GM11168 (cell line): ENCODE results near the gene PAPPA2.

ENCODE experiments used
- in situ Hi-C: fragments of 300-500 bp; cut with MboI; formaldehyde crosslinking; loops from one replicate; pipeline ENCODE4 v1.12.0; 2022; ENCODE audit warnings: low sequenced_read_pairs; ENCODE audit not compliant: unreplicated experiment

Gene PAPPA2

GRCh38 chr1:176485083-176485482 lies 22.1 kb downstream of the PAPPA2 start:
- in situ Hi-C loops: no loop called here

GRCh38 chr1:176494436-176494835 lies 31.5 kb downstream of the PAPPA2 start:
- in situ Hi-C loops: no loop called here

GRCh38 chr1:176499671-176500070 lies 36.7 kb downstream of the PAPPA2 start:
- in situ Hi-C loops: no loop called here

DNA sequence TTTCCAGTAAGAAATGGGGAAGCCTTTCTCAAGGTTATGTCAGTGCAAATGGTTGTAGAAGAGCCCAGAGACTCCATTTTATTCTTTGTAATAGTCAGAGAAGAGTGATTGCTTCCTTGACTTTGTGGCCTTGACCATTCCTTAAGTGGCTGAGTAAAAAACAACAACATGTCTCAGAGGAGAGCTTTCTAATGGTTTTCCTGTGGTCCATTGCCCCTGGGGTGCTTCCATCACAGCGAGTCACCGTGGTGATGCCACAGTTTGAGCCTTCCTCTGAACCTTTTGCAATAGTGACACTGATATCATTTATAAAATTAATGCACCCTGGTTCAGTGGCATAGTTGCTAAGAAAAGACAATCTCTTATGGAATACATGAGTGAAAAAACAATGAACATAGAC lies 38.6 kb downstream of the PAPPA2 start:
- in situ Hi-C loops: no loop called here

GRCh38 chr1:176504848-176505553 lies 42.0 kb downstream of the PAPPA2 start:
- in situ Hi-C loops: no loop called here

DNA sequence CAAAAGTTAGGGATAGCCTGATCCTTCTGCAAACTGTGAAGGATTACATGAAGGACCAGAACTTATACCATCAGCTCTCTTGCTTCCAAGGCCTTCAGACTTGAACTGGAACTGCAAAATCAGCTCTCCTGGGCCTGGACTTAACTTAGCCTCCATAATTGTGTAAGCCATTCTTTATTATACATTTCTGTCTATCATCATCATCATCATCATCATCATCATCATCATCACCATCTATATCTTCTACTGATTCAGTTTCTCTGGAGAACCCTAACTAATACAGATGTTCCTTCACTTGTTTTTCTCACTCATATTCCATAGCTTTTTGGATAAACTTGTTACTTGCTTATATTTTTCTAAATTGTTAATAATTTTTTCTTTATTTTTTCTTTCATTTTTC lies 50.0 kb downstream of the PAPPA2 start:
- in situ Hi-C loops: no loop called here

DNA sequence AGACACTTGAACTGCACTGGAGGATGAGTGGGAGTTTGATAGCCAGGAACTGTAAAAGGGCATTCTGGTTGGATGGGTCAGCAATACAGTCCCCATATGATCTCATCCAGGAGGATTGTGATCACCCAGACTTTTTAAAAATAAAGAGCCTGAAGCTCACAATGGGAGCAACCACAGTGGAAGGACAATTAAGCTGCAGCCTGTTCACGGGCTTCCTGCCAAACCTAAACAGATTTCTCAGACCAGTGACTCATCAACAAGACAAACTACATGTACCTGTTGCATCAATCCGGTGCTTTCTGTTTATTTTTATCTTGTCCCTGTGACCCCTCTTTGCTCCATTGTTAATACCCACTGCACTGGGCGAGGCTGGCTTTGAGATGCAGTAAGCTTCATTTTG lies 52.3 kb downstream of the PAPPA2 start:
- in situ Hi-C loops: no loop called here

DNA sequence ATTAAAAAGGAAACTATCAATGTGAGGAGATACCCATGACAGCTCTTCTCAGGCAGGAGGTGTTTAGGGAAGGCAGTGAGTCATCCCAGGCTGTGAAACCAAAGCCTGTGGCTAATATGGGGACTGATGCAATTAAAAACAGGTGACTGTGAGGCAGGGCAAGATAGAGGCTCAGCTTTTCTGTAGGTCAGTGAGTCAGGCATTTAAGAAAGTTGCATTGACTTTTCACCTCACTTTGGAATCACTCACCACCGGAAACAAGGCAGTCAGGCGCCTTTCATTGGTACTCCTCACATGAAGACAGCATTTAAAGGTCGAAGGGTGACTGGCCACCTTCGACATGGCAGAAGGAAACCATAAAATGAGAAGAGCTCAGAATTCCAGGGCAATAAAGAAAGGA lies 54.5 kb downstream of the PAPPA2 start:
- in situ Hi-C loops: no loop called here

DNA sequence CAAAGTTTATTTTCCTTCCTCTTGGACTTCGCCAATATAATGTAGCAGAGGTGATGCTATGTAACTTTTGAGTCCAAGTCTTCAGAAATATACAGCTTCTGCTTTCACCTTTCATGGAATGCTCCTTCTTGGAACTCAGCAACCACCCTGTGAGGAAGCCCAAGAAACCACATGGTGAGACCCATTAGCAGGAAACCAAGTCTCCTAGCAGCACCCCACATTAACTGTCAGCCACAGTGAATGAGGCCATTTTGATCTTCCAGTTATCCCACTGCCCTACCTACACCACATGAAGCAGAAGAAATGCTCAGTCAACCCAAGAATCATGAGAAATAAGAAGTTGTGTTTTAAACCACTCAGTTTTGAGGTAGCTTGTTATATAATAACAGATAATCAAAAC lies 58.2 kb downstream of the PAPPA2 start:
- in situ Hi-C loops: no loop called here

GRCh38 chr1:176522310-176522845 lies 59.4 kb downstream of the PAPPA2 start:
- in situ Hi-C loops: no loop called here

- in situ Hi-C loops: no loop called here
These were observed 66.6 kb downstream of the PAPPA2 start for GRCh38 chr1:176529395-176530090.

DNA sequence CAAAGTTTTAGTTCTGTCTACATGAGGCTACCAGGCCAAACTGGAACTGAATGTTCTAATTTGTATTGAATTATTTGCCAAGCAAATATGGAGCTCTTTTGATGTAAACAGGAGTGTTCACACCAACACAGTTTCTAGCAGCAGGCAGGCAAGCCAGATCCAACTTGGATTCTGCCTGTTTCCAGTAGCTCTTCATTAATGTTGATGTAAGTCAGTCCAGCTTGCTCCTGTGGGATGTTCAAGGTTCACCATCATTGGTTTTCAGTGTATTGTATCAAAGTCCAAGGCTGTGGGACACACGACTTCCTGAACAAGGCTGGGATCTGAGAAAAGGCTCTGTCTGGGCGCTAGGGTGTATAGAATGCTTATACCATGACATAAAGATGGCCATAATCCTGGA lies 68.1 kb downstream of the PAPPA2 start:
- in situ Hi-C loops: no loop called here

- in situ Hi-C loops: no loop called here
These were observed 69.2 kb downstream of the PAPPA2 start for GRCh38 chr1:176531921-176532897.

GRCh38 chr1:176533020-176533419 lies 70.0 kb downstream of the PAPPA2 start:
- in situ Hi-C loops: no loop called here

DNA sequence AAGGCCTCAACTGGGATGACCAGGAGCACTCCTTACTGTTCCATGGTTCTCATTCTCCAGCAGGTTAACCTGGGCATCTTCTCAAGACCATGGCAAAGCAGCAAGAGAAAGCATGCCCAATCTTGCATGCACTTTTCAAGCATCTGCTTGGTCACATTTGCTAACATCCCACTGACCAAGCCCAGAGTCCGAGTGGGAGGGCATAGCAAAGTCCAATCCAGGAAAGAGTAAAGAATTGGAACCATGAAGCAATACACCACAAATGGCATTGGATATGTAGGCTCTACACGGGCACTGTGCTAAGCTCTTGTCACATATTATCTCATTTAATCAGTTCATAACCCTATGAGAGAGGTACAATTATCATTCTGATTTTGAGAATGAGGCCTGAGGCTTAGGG lies 73.6 kb downstream of the PAPPA2 start:
- in situ Hi-C loops: no loop called here

DNA sequence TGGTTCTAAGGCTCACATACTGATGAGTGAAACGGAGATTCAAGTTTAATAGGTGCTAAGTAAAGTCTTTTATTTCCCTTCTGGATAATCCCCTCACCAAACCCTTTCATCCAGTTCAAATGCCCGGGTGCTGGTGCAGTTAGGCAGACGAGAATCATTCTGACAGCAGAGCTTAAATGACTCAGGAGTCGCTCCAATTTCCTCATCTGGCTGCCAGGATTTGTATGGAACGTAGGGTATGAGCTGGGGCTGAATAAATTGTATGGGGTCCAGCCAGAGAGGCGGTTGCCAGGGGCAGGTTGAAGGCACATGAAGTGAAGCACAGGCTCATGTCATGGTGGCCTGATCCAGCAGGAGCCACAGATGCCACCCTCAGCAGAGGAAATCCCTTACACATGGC lies 76.0 kb downstream of the PAPPA2 start:
- in situ Hi-C loops: no loop called here

DNA sequence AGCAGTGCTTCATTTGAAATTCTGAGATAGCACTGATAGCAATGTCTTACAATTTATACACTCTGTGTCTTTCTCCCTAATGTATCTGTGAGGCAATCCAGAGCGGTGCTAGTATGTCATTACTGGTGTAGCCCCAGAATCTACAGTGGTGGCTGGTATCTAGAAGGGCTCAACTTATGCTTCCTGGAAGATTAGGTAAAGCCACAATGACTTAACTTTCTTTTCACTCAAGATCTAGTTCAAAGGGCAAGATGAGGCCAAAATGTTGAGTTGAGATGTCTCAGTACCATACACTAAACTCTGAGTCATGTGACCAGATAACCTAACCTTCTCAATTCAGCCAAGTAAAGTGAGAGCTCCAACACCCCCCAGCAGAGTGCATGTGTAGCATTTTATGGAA lies 77.5 kb downstream of the PAPPA2 start:
- in situ Hi-C loops: no loop called here

DNA sequence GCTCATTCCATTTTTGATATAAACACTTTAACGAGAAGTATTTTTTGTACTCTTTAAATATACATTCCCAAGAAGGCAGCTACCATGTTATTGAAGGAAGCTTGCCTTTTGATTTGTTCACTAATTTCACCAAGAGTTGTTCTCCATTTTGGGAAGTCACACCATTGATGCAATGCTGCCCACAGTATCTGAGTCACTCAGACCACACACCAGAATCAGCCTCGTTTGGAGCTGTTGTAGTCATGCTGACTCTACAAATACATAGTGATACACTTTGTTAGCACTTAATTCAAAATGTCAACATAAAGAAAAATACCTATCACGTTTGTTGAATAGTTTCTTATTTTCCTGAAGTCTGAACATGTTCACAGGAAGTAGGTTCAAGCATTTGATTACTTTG lies 78.7 kb downstream of the PAPPA2 start:
- in situ Hi-C loops: no loop called here

DNA sequence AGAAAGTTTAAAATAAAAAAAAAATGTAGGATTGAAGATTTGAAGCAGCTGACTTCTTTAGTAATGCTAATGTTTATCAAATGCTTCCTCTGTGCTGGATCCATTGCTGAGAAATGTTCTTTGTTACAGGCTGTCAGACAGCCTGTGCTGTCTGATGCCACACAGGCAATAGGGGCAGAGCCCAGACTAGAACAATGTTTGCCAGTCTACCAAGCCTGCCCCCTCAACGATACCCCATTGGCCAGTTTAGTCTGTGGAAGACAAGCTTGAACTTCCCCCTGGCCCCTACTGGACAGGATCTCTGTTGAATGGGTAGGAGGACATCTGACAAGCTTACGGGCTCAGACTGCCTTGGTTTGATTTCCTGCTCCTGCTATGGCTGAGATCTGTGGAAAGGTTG lies 79.4 kb downstream of the PAPPA2 start:
- in situ Hi-C loops: no loop called here

DNA sequence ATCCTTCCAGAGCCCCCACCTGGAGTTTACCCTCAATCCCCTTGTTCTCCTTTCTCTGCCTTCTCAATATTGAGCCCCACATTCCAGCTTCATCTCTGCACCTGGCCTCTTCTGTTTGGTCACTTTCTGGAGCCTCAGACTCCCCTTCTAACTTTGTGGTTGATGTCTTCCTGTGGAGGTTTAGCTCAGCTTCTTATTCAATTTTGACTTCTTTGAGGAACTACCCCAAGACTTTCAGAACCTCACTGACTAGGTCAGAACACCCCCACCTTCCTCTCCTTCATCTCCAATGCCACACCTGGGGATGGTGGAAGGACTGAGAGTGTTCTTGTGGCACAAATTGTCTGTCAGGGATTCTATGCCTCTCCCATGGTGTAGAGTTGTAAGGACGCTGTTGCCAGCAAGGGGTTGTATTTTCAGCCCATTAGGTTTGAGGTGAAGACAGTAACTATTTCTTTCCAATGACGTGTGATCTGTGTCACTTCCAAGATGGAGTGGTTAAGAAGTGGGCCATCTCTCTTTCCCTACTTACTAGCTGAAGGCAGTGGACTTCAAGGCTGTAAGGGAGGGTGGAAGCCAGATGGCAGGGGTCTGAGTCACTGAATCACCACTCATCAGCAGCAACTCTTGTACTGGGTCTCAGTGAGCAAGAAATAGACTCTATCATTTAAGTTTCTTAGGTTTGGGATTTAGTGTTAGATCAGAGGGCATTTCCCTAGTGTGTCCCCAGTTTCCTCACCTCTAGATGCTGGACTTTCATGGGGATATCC lies 80.6 kb downstream of the PAPPA2 start:
- in situ Hi-C loops: no loop called here
